Ascending aorta (tissue), 2 donors: ENCODE data around the gene ITGA5. TPM values are rescaled to one million over a fixed set of nuclear protein-coding genes. Genes with fewer than 3 reads are reported as not detected.
A peak's percentile ranks its signal among the peaks of the same experiment; 100 is the strongest.
"Not testable (repeated sequence)": the region's sequence is repeated elsewhere in the genome, so short reads cannot be mapped to it uniquely, and the experiment has no call there.

Source experiments
- DNase-seq, 2 donors: peaks; one replicate each; pipeline ENCODE4 v3.0.0-alpha.2; 2019; ENCODE audit warnings: low spot score in 2 of 2
- H3K27ac ChIP-seq, 2 donors: fragments of 200-600 bp; sonication (generic); one replicate each; pipeline ENCODE4 v1.5.1; 2016 to 2017; ENCODE audit warnings: mild to moderate bottlenecking in 1 of 2
- H3K27me3 ChIP-seq: fragments of 200-600 bp; sonication (generic); one replicate; pipeline ENCODE4 v1.5.1; 2017
- H3K36me3 ChIP-seq, 2 donors: fragments of 200-600 bp; sonication (generic); one replicate each; pipeline ENCODE4 v1.5.1; 2016
- H3K4me1 ChIP-seq, 2 donors: fragments of 200-600 bp; sonication (generic); one replicate each; pipeline ENCODE4 v1.5.1; 2016 to 2017; ENCODE audit warnings: mild to moderate bottlenecking in 1 of 2
- H3K4me3 ChIP-seq, 2 donors: fragments of 200-600 bp; sonication (generic); one replicate each; pipeline ENCODE4 v1.5.1; 2016 to 2017; ENCODE audit warnings: mild to moderate bottlenecking in 1 of 2
- H3K9me3 ChIP-seq, 2 donors: fragments of 200-600 bp; sonication (generic); one replicate each; pipeline ENCODE4 v1.5.1; 2016
- intact Hi-C: fragments of 100-400 bp; cut with DNase I; formaldehyde crosslinking; loops from one replicate; pipeline ENCODE4 v1.15.1; 2023
- total RNA-seq: library from RNA; depleted of rRNA; stranded (reverse); fragments of >200 nt; gene quantifications from one replicate; pipeline ENCODE4 v1.1.0, GENCODE V29; 2016
- TF ChIP-seq, protein P1 (sequence below), 3 experiments: fragments of 200-600 bp in 2 of 3; fragments of 450-650 bp in 1 of 3; sonication (generic) in 2 of 3; IDR thresholded peaks; one replicate each; pipeline ENCODE4 v1.5.1; 2016 to 2019; ENCODE audit warnings: antibody characterized with exemption in 3 of 3, mild to moderate bottlenecking in 1 of 3, moderate library complexity in 1 of 3

Gene ITGA5
- total RNA-seq, 1 donor from 2014 or later, result 973 TPM

DNA sequence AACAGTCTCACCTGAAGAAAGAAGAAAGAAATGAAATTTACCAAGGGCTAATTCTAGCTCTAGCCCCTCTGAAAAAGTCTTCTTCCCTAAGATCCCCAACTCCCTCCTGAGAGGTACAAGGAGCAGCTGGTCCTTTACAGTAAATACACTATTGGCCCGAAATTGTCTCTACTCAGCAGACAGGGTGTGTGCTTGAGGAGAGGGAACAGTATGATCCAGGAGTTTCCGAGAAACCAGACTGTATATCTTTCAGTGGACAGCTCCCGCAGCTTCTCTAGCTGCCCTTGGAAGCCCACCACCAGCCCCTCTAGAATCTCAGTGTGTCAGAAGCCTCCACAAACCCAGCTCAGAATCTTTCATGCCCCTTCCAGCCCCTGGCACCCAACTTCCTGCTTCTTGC is 62.8 kb downstream of the ITGA5 start:
- Histone ChIP-seq H3K36me3 (peaks cover 0 to under 1% of the 10 kb centered on the region in 2 donors), H3K27me3 (no peaks in the 10 kb centered on the region), H3K9me3 (no peaks in the 10 kb centered on the region), H3K4me1 (peaks cover 6 to 29% of the 10 kb centered on the region in 2 donors), H3K4me3 (no peak overlapping the region), H3K27ac (no peak overlapping the region)
- intact Hi-C loops, result loop anchor here (10.0 kb wide), 1 partner anchor 341 kb away; no protein-coding TSS in a partner anchor
- no peak for DNase-seq
- TF ChIP-seq, protein P1, sequence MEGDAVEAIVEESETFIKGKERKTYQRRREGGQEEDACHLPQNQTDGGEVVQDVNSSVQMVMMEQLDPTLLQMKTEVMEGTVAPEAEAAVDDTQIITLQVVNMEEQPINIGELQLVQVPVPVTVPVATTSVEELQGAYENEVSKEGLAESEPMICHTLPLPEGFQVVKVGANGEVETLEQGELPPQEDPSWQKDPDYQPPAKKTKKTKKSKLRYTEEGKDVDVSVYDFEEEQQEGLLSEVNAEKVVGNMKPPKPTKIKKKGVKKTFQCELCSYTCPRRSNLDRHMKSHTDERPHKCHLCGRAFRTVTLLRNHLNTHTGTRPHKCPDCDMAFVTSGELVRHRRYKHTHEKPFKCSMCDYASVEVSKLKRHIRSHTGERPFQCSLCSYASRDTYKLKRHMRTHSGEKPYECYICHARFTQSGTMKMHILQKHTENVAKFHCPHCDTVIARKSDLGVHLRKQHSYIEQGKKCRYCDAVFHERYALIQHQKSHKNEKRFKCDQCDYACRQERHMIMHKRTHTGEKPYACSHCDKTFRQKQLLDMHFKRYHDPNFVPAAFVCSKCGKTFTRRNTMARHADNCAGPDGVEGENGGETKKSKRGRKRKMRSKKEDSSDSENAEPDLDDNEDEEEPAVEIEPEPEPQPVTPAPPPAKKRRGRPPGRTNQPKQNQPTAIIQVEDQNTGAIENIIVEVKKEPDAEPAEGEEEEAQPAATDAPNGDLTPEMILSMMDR (IDR thresholded peaks at IDR 0.05), result no peak

DNA sequence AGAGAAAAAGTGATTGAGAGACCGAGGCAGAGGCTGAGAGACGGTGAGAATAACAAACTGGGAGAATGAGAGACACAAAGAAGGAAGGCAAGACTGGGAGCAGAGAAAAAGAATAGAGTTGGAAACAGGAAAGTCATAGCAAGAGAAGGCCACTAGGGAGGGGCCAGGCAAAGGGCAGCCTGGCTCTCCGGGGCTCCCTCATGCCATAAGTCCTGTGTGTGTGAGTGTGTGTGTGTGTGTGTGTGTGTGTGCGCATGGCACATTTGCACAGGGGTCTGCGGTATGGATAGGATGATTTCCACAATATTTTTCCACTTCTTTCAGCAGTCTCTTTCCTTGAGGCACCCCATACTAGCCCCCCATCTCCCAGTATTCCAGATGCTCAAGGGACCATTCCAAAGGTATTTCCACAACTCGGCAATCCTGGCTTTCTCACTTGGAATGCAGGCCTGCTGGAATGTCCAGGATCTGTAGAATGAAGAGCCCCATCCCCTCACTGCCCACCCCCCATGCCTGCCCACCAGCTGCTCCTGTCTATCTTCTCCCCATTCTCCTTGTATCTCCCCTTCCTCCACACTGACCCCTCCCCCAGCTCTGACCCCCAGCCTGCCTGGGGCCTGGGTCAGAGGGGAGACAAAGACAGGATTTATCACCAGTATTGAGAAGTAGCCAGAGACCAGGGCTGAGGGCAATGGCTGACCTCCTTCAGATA is 63.8 kb downstream of the ITGA5 start:
- intact Hi-C loops, result loop anchor here (10.0 kb wide), 1 partner anchor 340 kb away; no protein-coding TSS in a partner anchor
- Histone ChIP-seq H3K4me3 (no peak overlapping the region), H3K27ac (no peak overlapping the region), H3K36me3 (peaks cover 6 to 11% of the 10 kb centered on the region in 2 donors), H3K4me1 (peaks cover 6 to 27% of the 10 kb centered on the region in 2 donors), H3K9me3 (no peaks in the 10 kb centered on the region), H3K27me3 (no peaks in the 10 kb centered on the region)
- TF ChIP-seq, protein P1 (IDR thresholded peaks at IDR 0.05), result no peak
- DNase-seq, result no peak

DNA sequence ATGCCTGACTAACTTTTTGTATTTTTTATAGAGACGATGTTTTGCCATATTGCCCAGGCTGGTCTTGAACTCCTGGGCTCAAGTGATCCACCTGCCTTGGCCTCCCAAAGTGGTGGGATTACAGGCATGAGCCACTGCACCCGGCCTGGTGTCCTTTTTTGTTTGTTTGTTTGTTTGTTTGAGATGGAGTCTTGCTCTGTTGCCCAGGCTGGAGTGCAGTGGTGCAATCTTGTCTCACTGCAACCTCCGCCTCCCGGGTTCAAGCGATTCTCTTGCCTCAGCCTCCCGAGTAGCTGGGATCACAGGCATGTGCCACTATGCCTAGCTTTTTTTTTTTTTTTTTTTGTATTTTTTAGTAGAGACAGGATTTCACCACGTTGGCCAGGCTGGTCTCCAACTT is 64.8 kb downstream of the ITGA5 start:
- not testable (repeated sequence) for H3K4me3 ChIP-seq, H3K9me3 ChIP-seq, H3K27me3 ChIP-seq, H3K27ac ChIP-seq, DNase-seq
- peaks cover 16 to 19% of the 10 kb centered on the region in 2 donors for H3K36me3 ChIP-seq
- peaks cover 6 to 21% of the 10 kb centered on the region in 2 donors for H3K4me1 ChIP-seq
- intact Hi-C loops, result loop anchor here (10.0 kb wide), 1 partner anchor 339 kb away; no protein-coding TSS in a partner anchor

GRCh38 chr12:54352891-54353874 is 65.9 kb downstream of the ITGA5 start:
- intact Hi-C loops, result loop anchor here (10.0 kb wide), 1 partner anchor 338 kb away; no protein-coding TSS in a partner anchor
- no peaks in the 10 kb centered on the region for H3K9me3 ChIP-seq
- H3K27me3 ChIP-seq, result no peaks in the 10 kb centered on the region
- no peak overlapping the region for H3K4me3 ChIP-seq
- DNase-seq, result no peak
- TF ChIP-seq, protein P1 (IDR thresholded peaks at IDR 0.05), result no peak
- peaks cover 6 to 21% of the 10 kb centered on the region in 2 donors for H3K4me1 ChIP-seq
- H3K36me3 ChIP-seq, result peaks cover 25 to 30% of the 10 kb centered on the region in 2 donors
- peak overlapping the region; percentile 36 to 75 for H3K27ac ChIP-seq

DNA sequence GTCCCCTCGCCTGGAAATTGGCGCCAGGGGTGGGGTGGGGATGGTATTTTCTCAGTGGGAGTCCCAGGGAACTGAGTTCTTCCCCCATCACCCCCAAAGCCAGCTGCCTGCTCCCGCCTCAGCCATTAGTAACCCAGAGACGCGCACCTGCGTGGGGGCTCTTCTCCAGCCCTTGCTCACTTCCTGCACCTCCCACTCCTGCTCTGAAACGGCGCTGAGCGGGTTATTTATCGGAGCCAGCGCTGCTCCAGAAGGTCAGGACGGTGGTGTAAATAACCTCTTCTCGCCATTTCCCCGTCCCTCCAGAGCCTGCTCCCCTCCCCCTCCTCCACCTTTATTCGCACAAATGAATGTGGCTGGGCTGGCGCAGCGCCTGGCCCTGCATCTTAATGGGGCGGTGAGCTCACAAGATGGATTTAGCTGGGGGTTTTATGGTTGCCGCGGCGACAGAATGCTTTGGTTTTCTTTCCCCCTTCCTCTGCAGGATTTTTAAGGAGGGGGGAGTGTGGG is 67.0 kb downstream of the ITGA5 start:
- intact Hi-C loops, result loop anchor here (10.0 kb wide), 1 partner anchor 337 kb away; no protein-coding TSS in a partner anchor
- DNase-seq, result peak in 1 of 2 donors; percentile 76
- H3K4me1 ChIP-seq, result peaks cover 6 to 15% of the 10 kb centered on the region in 2 donors
- TF ChIP-seq, protein P1 (IDR thresholded peaks at IDR 0.05), result no peak
- peaks cover 35 to 41% of the 10 kb centered on the region in 2 donors for H3K36me3 ChIP-seq
- no peaks in the 10 kb centered on the region for H3K27me3 ChIP-seq
- H3K9me3 ChIP-seq, result no peaks in the 10 kb centered on the region
- H3K4me3 ChIP-seq, result peak overlapping the region in 1 of 2 donors; percentile 52
- peak overlapping the region; percentile 36 to 75 for H3K27ac ChIP-seq
